ENCODE results near the gene GNAZ. TPM values are rescaled to one million over a fixed set of nuclear protein-coding genes. Genes with fewer than 3 reads are reported as not detected.

GNAZ gene
- total RNA-seq, 4 donors from 2014 or later = 4.2 to 8.2 (median 4.8) TPM

DNA sequence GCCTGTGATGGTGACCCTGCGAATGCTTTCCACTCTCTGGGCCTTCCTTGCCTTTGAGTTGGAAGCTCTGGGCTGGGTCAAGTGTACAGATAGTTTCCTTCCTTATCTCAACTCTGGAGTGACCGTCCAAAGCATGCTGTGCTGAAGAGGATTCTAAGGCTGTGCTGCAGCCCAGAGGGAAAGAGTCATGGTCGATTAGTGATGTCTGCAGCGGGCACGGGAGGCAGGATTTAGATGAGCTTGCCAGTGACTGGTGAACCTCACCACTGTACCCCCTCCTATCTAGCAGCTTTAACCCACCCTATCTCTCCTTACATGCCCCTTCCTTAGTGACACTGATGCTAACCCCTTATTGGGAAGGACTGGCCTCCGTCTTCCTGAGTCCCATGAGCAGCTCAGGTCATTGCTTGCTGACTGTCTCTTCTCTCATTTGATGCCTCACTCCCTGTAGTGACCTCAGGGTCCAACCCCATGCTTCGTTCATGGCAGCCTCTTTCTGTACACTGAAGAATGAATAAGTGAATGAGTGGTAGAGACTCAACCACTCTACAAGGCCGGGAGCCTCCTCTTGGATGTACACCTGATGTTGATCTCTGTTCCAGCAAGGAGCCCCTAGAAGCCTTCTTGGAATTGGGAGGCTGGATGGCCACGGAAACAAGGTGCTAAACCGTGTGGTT lies 6.7 kb downstream of the GNAZ start:
- H3K4me1 ChIP-seq = no peaks in the 10 kb centered on the region
- intact Hi-C loops (cut with DNase I) = no loop called here
- H3K27me3 ChIP-seq = no peaks in the 10 kb centered on the region
- H3K27ac ChIP-seq = no peak overlapping the region
- TF ChIP-seq, protein P1, sequence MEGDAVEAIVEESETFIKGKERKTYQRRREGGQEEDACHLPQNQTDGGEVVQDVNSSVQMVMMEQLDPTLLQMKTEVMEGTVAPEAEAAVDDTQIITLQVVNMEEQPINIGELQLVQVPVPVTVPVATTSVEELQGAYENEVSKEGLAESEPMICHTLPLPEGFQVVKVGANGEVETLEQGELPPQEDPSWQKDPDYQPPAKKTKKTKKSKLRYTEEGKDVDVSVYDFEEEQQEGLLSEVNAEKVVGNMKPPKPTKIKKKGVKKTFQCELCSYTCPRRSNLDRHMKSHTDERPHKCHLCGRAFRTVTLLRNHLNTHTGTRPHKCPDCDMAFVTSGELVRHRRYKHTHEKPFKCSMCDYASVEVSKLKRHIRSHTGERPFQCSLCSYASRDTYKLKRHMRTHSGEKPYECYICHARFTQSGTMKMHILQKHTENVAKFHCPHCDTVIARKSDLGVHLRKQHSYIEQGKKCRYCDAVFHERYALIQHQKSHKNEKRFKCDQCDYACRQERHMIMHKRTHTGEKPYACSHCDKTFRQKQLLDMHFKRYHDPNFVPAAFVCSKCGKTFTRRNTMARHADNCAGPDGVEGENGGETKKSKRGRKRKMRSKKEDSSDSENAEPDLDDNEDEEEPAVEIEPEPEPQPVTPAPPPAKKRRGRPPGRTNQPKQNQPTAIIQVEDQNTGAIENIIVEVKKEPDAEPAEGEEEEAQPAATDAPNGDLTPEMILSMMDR (IDR thresholded peaks at IDR 0.05) = no peak
- TF ChIP-seq POLR2A (IDR thresholded peaks at IDR 0.05) = no peak
- no peak for DNase-seq
- H3K9me3 ChIP-seq = no peaks in the 10 kb centered on the region
- no peaks in the 10 kb centered on the region for H3K36me3 ChIP-seq
- no peak overlapping the region for H3K4me3 ChIP-seq (replicated peaks in 1 of 3)
- WGBS, 2 donors = 95% methylated on average over 10 of the region's 10 CpGs

DNA sequence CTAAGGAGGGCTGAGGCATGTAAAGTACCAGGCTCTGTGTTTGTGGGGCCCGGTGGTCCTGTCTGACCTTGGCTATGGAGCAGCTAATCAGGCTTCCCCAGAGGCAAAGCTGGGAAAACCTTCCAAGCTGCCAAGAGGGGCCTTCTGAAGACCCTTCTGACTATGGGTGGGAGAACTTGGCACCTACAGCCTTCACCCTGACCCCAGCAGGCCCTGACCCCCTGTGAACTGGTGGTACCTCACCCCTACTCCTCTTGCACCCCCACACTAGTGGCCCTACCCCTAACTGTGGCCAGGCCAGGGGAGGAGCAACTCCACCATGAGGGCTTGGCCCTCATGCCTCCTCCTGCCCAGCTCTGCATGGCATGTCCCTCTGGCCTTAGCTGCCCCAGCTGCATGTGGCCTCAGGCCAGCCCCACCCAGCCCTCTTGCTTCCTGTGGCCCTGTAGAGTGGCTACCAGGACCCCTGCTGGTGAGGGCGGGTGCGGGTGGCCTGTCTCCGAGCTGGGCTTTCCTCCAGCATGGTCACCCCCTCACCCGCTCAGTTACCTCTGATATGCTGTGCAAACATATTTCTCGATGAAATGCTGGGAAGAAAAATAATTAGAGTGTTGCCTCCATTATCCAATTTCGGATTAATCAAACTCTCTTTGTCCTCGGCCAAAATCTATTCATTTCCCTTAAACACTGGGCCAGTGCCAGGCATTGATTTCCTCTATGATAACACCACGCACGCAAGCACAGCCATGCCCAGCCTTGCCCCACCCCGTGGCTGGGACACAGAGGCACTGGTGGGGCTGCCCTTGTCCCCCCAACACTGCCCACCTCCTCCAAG lies 7.5 kb downstream of the GNAZ start:
- H3K9me3 ChIP-seq = no peaks in the 10 kb centered on the region
- no peak overlapping the region for H3K4me3 ChIP-seq (replicated peaks in 1 of 3)
- DNase-seq = no peak
- TF ChIP-seq, protein P1 (IDR thresholded peaks at IDR 0.05) = no peak
- no peak for TF ChIP-seq POLR2A (IDR thresholded peaks at IDR 0.05)
- no peaks in the 10 kb centered on the region for H3K27me3 ChIP-seq
- no peaks in the 10 kb centered on the region for H3K4me1 ChIP-seq
- WGBS, 2 donors = 81 to 89% methylated on average over 11 of the region's 11 CpGs
- no peaks in the 10 kb centered on the region for H3K36me3 ChIP-seq
- intact Hi-C loops (cut with DNase I) = no loop called here
- no peak overlapping the region for H3K27ac ChIP-seq

DNA sequence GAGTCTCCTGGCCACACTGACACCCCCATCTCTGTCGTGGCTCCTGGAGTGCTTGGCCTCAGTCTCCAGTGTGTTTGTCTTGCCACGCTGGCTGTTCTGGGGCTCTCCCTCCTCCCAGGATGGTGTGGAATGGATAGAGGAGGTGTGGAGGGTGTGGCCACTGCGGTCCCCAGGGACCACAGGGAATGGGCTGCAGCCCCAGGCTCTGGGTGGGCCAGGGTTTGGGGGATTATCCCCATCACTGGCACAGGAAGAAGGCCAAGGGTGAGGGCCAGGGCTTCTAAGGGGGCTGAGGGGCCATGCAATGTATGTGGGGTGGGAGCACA lies 8.1 kb downstream of the GNAZ start:
- Histone ChIP-seq H3K4me1 (no peaks in the 10 kb centered on the region), H3K27ac (no peak overlapping the region), H3K9me3 (no peaks in the 10 kb centered on the region), H3K36me3 (no peaks in the 10 kb centered on the region), H3K4me3 (replicated peaks in 1 of 3) (no peak overlapping the region), H3K27me3 (no peaks in the 10 kb centered on the region)
- TF ChIP-seq, protein P1 (IDR thresholded peaks at IDR 0.05) = no peak
- TF ChIP-seq POLR2A (IDR thresholded peaks at IDR 0.05) = no peak
- WGBS, 2 donors = 76 to 88% methylated on average over 2 to 3 of the region's 3 CpGs
- intact Hi-C loops (cut with DNase I) = no loop called here
- no peak for DNase-seq

DNA sequence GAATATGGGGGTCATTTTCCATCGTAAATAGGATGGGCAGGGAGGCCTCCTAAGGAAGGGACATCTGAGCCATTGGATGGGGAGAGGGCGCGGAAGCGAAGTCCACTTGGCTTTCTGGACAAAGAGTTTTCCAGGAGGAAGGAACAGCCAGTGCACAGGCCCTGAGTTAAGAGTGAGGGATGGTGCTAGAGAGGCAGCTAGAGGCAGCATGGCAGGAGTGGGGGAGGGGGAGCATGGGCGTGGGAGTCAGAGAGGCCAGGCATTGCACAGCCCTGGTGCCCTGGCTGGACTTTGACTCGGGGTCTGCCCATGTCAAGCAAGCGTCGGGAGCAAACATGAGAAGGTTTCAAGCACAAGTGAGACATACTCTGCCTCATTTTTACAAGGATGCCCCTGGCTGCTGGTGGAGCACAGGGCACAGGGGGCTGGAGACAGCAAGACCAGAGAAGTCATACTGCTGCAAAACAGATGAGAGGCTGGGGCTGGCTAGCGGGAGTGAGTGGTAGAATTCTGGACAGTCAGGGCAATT lies 9.0 kb downstream of the GNAZ start:
- 89 to 96% methylated on average over 9 of the region's 9 CpGs for WGBS, 2 donors
- TF ChIP-seq, protein P1 (IDR thresholded peaks at IDR 0.05) = no peak
- Histone ChIP-seq H3K4me3 (replicated peaks in 1 of 3) (no peak overlapping the region), H3K4me1 (no peaks in the 10 kb centered on the region), H3K36me3 (no peaks in the 10 kb centered on the region), H3K27me3 (no peaks in the 10 kb centered on the region), H3K9me3 (no peaks in the 10 kb centered on the region), H3K27ac (no peak overlapping the region)
- DNase-seq = no peak
- intact Hi-C loops (cut with DNase I) = no loop called here

Data from thyroid gland (tissue), 4 donors.